ENCODE data around the gene FAM170A.

The FAM170A gene, protein sequence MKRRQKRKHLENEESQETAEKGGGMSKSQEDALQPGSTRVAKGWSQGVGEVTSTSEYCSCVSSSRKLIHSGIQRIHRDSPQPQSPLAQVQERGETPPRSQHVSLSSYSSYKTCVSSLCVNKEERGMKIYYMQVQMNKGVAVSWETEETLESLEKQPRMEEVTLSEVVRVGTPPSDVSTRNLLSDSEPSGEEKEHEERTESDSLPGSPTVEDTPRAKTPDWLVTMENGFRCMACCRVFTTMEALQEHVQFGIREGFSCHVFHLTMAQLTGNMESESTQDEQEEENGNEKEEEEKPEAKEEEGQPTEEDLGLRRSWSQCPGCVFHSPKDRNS

DNA sequence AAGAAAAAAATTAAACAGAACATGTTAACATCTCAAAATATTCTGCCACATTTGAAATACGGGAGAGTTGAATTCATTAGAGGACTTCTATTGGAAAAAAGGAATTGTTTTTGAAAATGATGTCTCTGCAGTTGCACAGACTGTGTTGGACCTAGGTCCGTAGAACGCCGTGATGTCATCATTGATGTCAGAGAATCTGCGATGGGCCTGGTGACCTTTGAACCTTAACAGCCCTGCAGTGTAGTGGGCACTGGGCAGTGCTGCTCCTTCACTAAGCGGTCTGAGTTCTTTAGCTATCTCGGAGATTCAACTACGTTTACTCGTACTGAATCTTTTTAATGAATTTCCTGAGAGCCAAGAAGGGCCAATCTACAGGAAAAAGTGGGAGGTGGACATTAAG lies at the start of gene FAM170A:
Gene FAM170A, plus strand, starts transcription at position 220 of the 400 bp plus-strand sequence. CDS start 211 bp downstream, outside the sequence.
- no peak for DNase-seq (ENCODE audit: low spot score)

- no peak for DNase-seq (ENCODE audit: low spot score)
Measured at GRCh38 chr5:119582987-119583386, 46.4 kb upstream of the FAM170A start.

- no peak for DNase-seq (ENCODE audit: low spot score)
Measured at GRCh38 chr5:119583684-119584083, 45.7 kb upstream of the FAM170A start.

GRCh38 chr5:119596046-119596445 lies 33.3 kb upstream of the FAM170A start:
- DNase-seq (ENCODE audit: low spot score): no peak

DNA sequence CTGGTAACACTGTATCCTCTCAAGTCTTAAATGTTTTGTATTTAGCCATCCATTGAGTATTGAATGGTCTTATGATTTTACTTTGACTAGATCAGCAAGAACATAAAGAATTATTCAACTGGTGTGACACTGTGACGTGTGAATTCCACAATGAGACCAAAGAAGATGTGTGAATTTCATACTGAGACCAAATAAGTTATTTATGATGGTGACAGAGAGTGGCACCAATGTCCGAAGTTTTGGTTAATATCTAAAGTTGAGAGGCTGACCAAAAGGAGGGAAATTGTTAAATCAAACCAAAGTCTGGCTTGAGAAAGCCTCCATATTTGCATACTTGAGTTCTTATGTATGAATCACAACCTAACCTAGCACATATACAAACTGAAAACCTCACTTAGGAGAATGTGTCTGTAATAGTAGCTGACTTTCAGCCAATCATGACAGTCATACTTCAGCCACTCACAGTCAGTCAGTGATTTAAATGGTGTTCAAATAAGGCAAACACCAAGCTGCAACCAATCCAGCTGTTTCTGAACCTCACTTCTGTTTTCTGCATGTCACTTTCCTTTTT lies 31.5 kb upstream of the FAM170A start:
- no peak for DNase-seq (ENCODE audit: low spot score)

- DNase-seq (ENCODE audit: low spot score): no peak
Measured at GRCh38 chr5:119613937-119614336, 15.4 kb upstream of the FAM170A start.

- DNase-seq (ENCODE audit: low spot score): no peak
Measured at GRCh38 chr5:119614838-119615237, 14.5 kb upstream of the FAM170A start.

DNA sequence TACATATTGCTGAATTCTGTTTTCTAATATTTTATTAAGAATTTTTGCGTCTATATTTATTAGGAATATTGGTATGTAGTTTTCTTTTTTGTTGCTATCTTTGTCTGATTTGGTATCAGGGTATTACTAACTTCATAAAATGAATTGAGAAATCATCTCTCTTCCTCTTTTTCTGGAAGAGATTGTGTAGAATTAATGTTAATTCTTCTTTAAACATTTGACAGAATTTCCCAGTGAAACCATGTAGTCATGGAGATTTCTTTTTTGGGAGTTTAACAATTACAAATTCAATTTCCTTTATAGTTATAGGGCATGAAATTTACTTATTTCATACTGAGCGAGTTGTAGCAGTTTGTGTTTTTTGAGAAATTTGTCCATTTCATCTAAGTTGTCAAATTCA lies 3.3 kb upstream of the FAM170A start:
- DNase-seq (ENCODE audit: low spot score): no peak

GRCh38 chr5:119630752-119631440 lies 1.5 kb downstream of the FAM170A start:
- no peak for DNase-seq (ENCODE audit: low spot score)

DNA sequence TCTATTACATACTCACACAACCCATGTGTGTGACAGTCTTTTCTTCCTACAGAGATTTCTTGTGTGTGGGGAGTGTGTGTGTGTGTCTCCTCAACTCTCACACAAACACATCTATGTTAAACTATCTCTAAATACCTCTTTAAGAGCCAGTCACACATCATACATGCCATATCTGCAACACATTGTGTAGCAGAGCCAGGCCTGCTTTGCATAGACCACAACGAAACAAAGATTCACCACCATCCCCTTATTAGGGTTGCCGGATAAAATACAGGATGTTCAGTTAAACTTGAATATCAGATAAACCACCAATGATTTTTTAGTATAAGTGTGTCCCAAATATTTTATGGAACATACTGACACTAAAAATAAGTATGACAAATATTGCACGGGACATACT lies 2.3 kb downstream of the FAM170A start:
- DNase-seq (ENCODE audit: low spot score): no peak

- DNase-seq (ENCODE audit: low spot score): no peak
Measured at GRCh38 chr5:119651486-119651885, 22.1 kb downstream of the FAM170A start.

DNA sequence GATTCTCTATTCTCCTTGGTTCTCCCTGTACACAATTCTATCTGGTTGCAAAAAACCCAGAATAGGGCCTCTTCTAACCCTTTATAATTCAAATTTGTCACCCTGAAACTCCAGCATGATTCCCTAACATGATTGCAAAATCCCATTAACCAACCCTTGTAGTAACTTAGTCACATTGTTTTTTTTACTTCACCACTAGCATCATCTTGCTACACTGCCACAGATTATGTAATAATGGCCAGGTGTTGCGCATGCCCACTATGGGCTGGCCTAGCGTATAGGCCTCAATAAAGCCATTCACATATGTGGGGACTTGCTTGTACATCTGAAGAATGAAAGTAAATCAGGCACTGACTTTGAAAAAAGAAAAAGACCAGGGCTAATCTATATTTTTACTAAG lies 25.7 kb downstream of the FAM170A start:
- no peak for DNase-seq (ENCODE audit: low spot score)

DNA sequence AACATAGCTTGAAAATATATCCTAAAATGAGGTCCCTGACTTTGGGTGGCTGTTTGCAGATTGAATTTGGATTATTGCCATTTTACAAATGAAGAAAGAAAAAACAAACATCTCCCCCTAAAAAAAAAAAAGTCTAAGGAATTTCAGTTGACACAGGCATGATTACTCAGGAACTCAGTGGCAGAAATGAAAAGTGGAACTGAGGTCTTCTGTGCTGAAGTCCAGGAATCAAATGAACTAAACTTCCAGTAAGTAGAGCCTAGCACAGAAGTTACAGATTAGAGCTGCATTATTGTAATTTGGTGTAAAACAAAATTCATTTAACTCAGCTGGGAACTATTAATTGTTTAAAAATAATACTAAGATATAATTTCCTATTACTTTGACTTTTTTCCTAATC lies 26.7 kb downstream of the FAM170A start:
- no peak for DNase-seq (ENCODE audit: low spot score)

DNA sequence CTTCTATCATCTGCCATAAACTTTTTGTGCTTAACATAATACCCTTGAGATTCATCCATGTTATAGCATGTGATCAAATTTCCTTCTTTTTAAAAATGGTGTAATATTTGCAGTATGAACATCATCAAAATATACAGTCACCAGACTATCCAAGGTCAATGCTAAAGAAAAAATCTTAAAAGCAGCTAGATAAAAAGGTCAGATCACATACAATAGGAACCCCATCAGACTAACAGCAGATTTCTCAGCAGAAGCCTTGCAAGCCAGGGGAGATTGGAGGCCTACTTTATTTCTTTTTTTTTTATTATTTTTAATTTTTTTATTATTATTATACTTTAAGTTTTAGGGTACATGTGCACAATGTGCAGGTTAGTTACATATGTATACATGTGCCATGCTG lies 37.2 kb downstream of the FAM170A start:
- no peak for DNase-seq (ENCODE audit: low spot score)

DNA sequence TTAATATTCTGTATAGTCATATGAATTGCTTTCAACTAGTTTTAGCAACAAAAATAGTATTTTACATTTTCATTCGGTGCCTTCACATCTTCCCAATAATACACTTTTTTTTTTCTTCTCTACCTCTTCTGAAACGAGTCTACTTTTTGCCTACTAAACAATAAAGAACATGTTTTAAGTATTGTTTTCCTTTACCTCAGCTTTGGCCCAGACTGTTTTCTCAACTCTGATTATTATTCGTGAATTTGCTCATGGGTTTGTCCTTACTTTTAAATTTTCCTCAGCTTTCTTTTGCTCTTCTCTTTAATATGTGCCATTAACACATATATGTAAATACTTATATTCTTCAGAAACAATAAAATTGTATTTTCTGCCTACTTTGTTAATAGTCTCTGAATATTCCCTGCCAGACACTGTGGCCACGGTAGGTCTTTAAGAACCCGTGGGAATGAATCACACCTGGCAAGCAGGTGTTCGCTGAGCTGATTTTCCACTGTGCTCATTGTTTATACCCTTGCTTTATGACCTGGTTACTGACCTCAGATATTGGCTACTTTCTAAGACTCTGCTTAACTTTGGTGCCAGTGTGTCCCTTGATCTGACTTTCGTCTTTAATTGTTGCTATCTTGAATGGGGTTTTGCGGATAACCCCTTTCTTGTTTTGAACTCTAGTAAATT lies 49.1 kb downstream of the FAM170A start:
- no peak for DNase-seq (ENCODE audit: low spot score)

- DNase-seq (ENCODE audit: low spot score): no peak
Measured at GRCh38 chr5:119680080-119680479, 50.7 kb downstream of the FAM170A start.

DNA sequence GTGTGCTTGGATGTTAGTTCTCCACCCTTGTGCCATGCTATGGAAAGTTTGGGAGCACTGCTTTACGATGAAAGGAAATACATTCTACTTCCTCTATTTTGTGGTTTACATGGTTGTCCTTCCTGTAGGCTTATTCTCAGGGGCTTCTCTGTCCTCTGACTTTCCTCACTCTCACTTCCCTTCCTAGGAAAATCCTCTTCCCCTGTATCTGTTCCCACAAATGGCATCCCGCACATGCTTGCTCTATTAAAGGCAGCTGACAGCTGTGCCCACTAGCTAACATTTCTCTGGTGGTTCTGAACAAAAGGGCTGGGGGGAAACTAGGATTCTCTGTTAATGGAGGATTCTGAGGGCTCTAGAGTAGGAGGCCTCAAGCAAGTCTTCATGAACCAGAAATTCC lies 52.4 kb downstream of the FAM170A start:
- no peak for DNase-seq (ENCODE audit: low spot score)

- DNase-seq (ENCODE audit: low spot score): no peak
Measured at GRCh38 chr5:119682372-119682771, 53.0 kb downstream of the FAM170A start.

Data from hematopoietic multipotent progenitor cell treated with erythropoietin and hydrocortisone succinate and interleukin-3 and kit ligand, for 17 days (in vitro differentiated cells).